HUES48 (cell line): ENCODE measurements around the gene PCYT2.

Source experiments
- H3K27ac ChIP-seq: one replicate; pipeline ENCODE4 v1.7.0; 2013; ENCODE audit warnings: low read depth, low read length, inconsistent platforms
- H3K27me3 ChIP-seq: 2 replicates; pipeline ENCODE4 v1.6.1; 2013; ENCODE audit warnings: mild to moderate bottlenecking, low read length; ENCODE audit not compliant: control insufficient read depth, insufficient read depth
- H3K36me3 ChIP-seq: 2 replicates; pipeline ENCODE4 v1.6.1; 2013; ENCODE audit warnings: low read length; ENCODE audit not compliant: control insufficient read depth, insufficient read depth
- H3K4me1 ChIP-seq: 2 replicates; pipeline ENCODE4 v1.6.1; 2013; ENCODE audit warnings: mild to moderate bottlenecking, low read length; ENCODE audit not compliant: control insufficient read depth, insufficient read depth
- H3K4me3 ChIP-seq: 2 replicates; pipeline ENCODE4 v1.5.1; 2013; ENCODE audit warnings: mild to moderate bottlenecking, low read depth, low read length
- H3K9ac ChIP-seq: 2 replicates; pipeline ENCODE4 v1.6.1; 2013; ENCODE audit warnings: mild to moderate bottlenecking, low read depth, low read length, moderate library complexity
- H3K9me3 ChIP-seq: 2 replicates; pipeline ENCODE4 v1.6.1; 2013; ENCODE audit warnings: low read length; ENCODE audit not compliant: control insufficient read depth, insufficient read depth

The PCYT2 gene

DNA sequence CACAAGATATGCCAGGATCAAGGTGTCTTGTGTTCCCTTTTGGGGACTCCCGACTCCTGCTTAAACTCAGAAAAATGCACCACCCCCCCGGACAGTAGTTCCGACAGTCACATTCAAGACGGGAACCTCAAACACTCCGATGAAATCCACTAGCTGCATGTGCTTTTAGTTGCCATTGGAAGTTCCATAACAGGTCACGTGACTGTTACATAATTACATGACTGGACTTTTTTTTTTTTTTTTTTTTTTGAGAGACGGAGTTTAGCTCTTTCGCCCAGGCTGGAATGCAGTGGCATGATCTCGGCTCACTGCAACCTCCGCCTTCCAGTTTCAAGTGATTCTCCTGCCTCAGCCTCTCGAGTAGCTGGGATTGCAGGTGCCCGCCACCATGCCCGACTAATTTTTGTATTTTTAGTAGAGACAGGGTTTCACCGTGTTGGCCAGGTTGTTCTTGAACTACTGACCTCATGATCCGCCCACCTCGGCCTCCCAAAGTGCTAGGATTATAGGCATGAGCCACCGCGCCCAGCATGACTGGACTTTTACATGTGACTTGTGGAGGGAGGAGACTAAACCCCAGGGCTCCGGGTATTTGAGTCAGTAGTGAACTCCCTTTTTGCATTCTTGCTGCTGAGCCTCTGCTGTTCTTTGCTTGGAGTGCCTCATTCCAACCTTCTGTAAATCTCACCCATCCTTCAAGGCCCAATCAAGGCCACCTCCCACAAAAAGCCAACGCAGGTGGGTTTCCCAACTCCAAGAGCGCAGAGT lies 5.2 kb upstream of the PCYT2 start:
- peaks cover 64% of the 10 kb centered on the region for H3K36me3 ChIP-seq

GRCh38 chr17:81915331-81915730 lies 4.1 kb upstream of the PCYT2 start:
- H3K4me1 ChIP-seq = peaks cover 7% of the 10 kb centered on the region
- no peak overlapping the region for H3K27ac ChIP-seq
- peaks cover 54% of the 10 kb centered on the region for H3K36me3 ChIP-seq
- no peaks in the 10 kb centered on the region for H3K27me3 ChIP-seq
- H3K9me3 ChIP-seq = no peaks in the 10 kb centered on the region
- no peak overlapping the region for H3K4me3 ChIP-seq
- no peak overlapping the region for H3K9ac ChIP-seq

More for the DNA sequence above, 5.2 kb upstream of the PCYT2 start:
- Histone ChIP-seq H3K4me3 (peak overlapping the region; percentile 83; the same call in 1 of the 2 replicates), H3K9me3 (no peaks in the 10 kb centered on the region), H3K4me1 (peaks cover 7% of the 10 kb centered on the region), H3K9ac (no peak overlapping the region), H3K27me3 (no peaks in the 10 kb centered on the region), H3K27ac (no peak overlapping the region)

- Histone ChIP-seq H3K27me3 (no peaks in the 10 kb centered on the region), H3K4me1 (peaks cover 11% of the 10 kb centered on the region), H3K9me3 (no peaks in the 10 kb centered on the region), H3K36me3 (peaks cover 43% of the 10 kb centered on the region), H3K9ac (no peak overlapping the region), H3K27ac (no peak overlapping the region), H3K4me3 (no peak overlapping the region)
Observed at GRCh38 chr17:81914103-81914850, 3.1 kb upstream of the PCYT2 start.

GRCh38 chr17:81913394-81914102 lies 2.3 kb upstream of the PCYT2 start:
- H3K9me3 ChIP-seq = no peaks in the 10 kb centered on the region
- H3K27ac ChIP-seq = no peak overlapping the region
- peaks cover 11% of the 10 kb centered on the region for H3K4me1 ChIP-seq
- H3K27me3 ChIP-seq = no peaks in the 10 kb centered on the region
- peaks cover 41% of the 10 kb centered on the region for H3K36me3 ChIP-seq
- H3K9ac ChIP-seq = no peak overlapping the region
- no peak overlapping the region for H3K4me3 ChIP-seq

DNA sequence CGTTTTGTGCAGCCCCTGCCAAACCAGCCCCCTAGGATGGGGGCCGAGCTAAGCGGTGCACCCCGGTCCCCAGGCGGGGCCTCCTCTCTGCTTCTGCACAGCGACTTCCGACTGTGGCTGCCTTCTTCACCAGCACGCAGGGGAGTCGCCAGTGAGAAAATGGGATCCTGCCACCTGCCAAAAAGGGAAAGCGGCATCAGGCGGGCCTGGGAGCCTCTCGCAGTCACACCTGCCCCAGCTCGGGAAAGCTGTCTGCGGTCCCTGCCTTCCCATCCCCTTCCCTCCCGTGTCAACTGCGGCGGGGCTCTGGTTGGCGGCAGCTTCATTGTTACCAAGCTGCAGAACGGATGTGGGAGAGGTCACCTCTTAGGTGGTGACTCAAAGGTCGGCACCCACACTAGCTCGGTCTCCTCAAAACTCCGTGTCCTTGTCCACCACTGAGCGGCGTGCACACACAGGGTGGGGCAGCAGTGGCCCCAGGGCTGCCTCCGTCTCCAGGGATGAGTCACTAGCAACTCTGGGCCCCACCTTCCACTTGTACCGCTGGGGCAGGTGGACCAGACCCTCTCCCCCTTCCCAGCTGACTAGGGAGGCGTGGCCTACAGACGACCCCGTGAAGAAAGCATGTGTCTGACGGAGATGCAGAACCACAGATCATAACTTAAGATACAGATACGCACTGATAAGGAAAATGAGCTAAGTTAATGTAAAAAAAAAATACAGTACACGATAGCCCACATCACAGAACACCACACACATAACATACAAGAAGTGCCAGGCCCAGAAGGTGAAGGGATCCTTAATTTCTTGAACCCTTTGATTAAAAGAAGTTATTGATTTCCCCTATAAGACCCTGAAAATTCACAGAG lies 1.5 kb upstream of the PCYT2 start:
- no peak overlapping the region for H3K27ac ChIP-seq
- no peaks in the 10 kb centered on the region for H3K9me3 ChIP-seq
- no peak overlapping the region for H3K9ac ChIP-seq
- H3K4me3 ChIP-seq = no peak overlapping the region
- peaks cover 48% of the 10 kb centered on the region for H3K36me3 ChIP-seq
- H3K27me3 ChIP-seq = no peaks in the 10 kb centered on the region
- H3K4me1 ChIP-seq = peaks cover 11% of the 10 kb centered on the region

GRCh38 chr17:81911969-81912368 lies 770 bp upstream of the PCYT2 start:
- peak overlapping the region; percentile 35 for H3K27ac ChIP-seq
- peaks cover 48% of the 10 kb centered on the region for H3K36me3 ChIP-seq
- H3K9ac ChIP-seq = no peak overlapping the region
- H3K4me3 ChIP-seq = peak overlapping the region; percentile 51; the same call in 1 of the 2 replicates
- H3K9me3 ChIP-seq = no peaks in the 10 kb centered on the region
- H3K4me1 ChIP-seq = peaks cover 8% of the 10 kb centered on the region
- H3K27me3 ChIP-seq = no peaks in the 10 kb centered on the region

DNA sequence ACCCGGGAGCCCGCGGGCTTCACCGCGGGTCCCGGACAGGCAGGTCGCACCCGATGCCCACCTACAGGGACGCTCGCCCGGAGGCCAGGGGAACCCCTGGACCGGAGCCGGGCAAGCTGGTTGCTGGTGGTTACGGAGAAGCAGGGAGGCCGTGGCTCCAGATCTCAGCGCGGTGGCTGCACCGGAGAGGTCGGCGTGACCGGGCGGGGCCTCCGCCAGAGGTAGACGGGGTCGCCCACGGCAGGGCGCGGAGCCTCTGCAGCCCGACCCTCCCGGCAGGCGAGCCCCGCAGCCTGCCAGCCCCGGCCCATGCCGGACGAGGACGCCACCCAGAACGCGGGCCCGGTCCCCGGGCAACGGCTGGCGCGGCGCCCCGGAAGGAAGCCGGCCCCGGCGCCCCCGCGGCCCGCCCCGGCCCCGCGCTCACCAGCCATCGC lies 341 bp downstream of the PCYT2 start:
- Histone ChIP-seq H3K27me3 (no peaks in the 10 kb centered on the region), H3K4me3 (peak overlapping the region; percentile 86), H3K9me3 (no peaks in the 10 kb centered on the region), H3K4me1 (0 out of 2 replicates have a peak, but pooled peaks cover 4% of the 10 kb centered on the region), H3K27ac (peak overlapping the region; percentile 59), H3K36me3 (peaks cover 45% of the 10 kb centered on the region), H3K9ac (no peak overlapping the region; the same call in 1 of the 2 replicates)

DNA sequence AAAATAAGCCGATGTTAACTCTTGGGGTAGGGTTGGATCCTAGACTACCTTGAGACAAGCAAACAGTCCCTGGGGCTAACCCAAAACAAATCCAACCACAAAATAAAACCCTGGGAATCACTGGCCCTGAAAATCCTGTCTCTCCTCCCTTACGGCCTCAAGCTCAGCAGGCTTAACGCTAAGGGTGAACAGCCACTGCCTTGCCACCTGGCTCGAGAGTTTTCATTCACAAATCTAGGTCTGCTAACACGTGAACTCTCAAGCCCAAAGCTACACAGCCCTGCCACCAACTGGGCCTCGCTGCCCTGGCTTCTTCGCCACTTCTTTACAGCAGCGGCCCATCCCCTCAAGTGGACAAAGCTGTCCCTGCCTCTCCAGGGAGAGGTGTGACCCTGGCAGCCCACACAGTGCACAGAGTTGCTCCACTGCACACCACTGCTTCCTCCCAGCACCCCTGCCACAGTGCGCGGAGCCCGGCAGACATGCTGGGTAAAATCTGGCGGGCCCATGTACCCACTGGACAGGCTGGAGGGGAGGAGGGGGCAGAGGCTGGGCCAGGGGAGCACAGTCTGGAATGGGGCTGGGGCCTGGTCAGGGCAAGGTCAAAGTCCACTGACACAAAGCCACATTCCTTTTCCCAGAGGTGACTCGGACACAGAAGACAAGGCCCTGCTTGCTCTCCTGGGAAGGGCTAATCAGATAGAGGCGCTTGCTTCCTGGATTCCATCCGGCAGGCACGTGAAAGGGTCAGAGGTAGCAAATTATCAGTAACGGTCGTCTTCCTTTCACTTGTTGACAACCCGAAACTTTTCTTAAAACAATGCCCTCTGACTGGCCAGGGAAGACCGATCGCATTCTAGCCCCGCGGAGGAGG lies 996 bp downstream of the PCYT2 start:
- no peak overlapping the region for H3K9ac ChIP-seq
- peaks cover 39% of the 10 kb centered on the region for H3K36me3 ChIP-seq
- H3K4me3 ChIP-seq = peak overlapping the region; percentile 86
- 0 out of 2 replicates have a peak, but pooled peaks cover 4% of the 10 kb centered on the region for H3K4me1 ChIP-seq
- no peaks in the 10 kb centered on the region for H3K27me3 ChIP-seq
- no peaks in the 10 kb centered on the region for H3K9me3 ChIP-seq
- H3K27ac ChIP-seq = peak overlapping the region; percentile 59

DNA sequence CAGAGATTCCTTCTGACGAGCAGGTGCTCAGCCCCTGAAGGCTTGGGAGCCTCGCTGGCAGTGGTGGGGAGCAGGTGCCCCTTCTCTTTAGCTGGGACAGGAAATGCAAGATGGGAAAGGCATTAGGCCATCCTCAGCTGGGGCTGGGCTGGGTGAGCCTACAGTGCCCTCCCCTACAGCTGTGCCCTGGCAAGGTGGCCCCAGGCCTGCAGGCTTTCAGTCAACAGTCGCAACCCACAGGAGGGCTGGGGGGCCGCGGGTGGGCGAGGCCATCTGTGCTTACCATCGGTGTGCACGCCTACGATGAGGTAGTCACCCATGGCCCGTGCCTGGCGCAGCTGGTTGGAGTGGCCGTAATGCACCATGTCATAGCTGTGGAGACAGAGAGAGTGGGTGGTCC lies 2.0 kb downstream of the PCYT2 start:
- Histone ChIP-seq H3K9ac (no peak overlapping the region), H3K4me1 (0 out of 2 replicates have a peak, but pooled peaks cover 4% of the 10 kb centered on the region), H3K4me3 (no peak overlapping the region), H3K9me3 (no peaks in the 10 kb centered on the region), H3K36me3 (peaks cover 30% of the 10 kb centered on the region), H3K27me3 (no peaks in the 10 kb centered on the region), H3K27ac (no peak overlapping the region)
